NCI-H2107 treated with DMSO at 0.1 percent for 48 hours (cell line): ENCODE results near the gene GAP43.
A peak's percentile ranks its signal among the peaks of the same experiment; 100 is the strongest.
"Not testable (repeated sequence)": the region's sequence is repeated elsewhere in the genome, so short reads cannot be mapped to it uniquely, and the experiment has no call there.

Source experiments
- DNase-seq: peaks from one replicate; lab custom pipeline; 2025; ENCODE audit not compliant: unreplicated experiment; lab: John Stamatoyannopoulos, UW

GAP43 gene

DNA sequence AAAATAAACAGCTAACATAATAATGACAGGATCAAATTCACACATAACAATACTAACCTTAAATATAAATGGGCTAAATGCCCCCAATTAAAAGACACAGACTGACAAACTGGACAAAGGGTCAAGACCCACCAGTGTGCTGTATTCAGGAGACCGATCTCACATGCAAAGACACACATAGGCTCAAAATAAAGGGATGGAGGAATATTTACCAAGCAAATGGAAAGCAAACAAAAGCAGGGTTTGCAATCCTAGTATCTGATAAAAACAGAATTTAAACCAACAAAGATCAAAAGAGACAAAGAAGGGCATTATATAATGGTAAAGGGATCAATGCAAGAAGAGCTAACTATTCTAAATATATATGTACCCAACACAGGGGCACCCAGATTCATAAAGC lies 129.7 kb downstream of the GAP43 start:
- DNase-seq: not testable (repeated sequence)

DNA sequence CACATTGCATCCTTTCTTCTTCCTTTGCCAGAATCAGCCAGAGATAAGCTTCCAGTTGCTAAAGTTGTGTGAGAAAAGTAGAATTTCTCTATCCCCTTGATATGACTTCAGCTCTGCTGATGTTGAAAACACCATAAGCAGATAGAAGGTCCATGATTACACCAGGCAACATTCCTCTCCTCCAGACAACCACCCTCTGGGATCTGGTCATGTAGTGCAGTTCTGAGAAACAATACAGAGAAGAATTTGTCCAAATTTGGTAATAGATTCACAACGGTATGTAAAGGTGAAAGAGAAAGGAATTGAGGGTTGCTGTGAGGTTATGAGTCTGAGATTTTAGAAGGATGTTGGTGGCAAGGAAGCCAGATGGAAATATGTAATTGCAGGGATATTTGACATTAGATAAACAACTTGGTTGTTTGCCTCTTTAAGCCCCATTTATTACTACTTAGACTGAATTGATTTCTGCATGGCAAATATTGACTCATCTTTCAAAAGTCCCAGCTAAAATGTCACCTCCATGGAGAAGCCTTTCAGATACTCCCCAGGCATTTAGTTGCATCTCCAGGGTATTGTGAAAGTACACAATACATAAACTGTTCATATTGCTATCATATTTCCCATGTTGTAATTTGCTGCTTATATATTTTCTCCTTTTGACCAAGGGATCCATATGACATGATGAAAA lies 134.9 kb downstream of the GAP43 start:
- DNase-seq: peak; percentile 55

GRCh38 chr3:115760716-115761115 lies 137.4 kb downstream of the GAP43 start:
- no peak for DNase-seq

DNA sequence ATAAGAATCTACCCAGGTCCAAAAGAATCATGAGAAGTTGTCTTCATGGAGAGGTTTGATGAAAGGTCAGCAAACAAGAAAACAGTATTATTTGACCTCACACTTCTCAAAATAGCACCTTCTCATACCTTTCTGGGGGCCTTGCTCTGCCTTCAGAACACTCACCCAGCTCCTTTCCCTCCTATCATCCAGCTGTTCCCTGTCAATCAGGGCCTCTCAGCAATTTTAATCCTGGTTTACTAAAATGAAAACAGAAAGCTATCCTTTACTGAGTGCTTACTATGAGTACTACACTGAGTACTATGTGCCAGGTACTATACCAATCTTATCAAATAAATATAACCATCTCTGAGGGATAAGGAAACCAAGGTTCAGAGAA lies 138.6 kb downstream of the GAP43 start:
- DNase-seq: no peak

GRCh38 chr3:115766587-115767482 lies 143.5 kb downstream of the GAP43 start:
- no peak for DNase-seq

DNA sequence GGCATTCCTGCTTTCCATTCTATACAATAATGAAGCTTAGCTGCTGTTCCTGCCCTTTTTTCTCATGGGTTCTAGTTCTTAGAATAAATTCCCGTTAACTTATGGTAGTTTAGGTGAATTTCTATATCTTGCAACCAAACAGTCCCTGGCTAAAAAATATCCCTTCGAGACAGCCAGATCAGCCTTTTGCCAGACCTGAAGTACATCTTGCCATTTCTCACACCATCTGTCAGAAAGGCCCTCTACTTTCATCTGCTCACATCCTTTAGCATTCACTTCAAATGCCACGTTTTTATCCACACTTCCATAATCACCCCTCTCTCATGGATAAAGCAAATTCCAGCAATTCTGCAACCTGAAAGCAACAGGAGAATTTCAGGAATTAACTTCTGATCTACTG lies 145.4 kb downstream of the GAP43 start:
- DNase-seq: no peak
